GM19025 (cell line): Measurements from ENCODE around the gene TAOK3.
"Not testable (repeated sequence)": the region's sequence is repeated elsewhere in the genome, so short reads cannot be mapped to it uniquely, and the experiment has no call there.

Source experiments
- ATAC-seq: cut with Tn5 transposase; IDR thresholded peaks from one replicate; pipeline ENCODE4 v1.9.1; 2021; ENCODE audit warnings: mild to moderate bottlenecking, low read depth, moderate library complexity; ENCODE audit not compliant: unreplicated experiment

Gene TAOK3

DNA sequence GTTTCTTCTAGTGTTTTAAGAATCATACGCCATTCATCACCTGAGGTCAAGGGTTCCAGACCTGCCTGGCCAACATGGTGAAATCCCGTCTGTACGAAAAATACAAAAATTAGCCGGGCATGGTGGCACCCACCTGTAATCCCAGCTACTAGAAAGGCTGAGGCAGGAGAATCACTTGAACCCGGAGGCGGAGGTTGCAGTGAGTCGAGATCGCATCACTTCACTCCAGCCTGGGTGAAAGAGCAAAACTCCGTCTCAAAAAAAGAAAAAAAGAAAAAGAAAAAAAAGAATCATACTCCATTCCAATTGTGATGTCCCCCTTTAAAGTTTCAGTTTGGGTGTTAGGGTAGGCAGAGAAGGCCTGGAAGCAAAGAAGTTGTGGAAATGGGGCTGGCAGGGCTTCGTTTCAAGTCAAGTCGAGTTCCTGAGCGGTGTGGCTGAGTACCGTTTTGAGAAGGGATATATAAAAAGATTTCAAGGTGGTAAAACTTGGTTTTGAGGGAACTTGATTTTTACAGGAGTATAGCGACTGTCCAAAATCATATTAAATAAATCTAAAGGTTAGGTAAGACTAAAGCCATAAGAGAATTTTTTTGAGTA lies 1.5 kb upstream of the TAOK3 start:
- no peak for ATAC-seq

DNA sequence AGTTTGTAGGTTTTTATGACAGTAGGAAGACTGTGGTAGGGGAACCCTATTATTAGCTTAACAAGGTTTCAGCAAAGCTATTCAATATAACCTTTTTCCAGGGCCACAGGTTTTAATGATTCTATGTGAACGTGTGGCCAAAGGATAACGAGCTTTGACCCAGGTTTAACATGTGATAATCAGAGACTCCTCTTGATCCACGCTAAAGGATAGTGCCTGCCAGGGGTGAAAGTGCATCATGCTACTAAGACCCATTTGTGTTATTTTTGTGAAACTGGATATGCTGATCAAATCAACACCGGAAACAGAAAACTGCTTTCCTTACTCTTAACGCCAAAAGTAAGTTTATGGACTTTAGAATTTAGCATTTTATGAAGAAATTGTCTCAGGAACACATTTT lies 909 bp upstream of the TAOK3 start:
- ATAC-seq = no peak

DNA sequence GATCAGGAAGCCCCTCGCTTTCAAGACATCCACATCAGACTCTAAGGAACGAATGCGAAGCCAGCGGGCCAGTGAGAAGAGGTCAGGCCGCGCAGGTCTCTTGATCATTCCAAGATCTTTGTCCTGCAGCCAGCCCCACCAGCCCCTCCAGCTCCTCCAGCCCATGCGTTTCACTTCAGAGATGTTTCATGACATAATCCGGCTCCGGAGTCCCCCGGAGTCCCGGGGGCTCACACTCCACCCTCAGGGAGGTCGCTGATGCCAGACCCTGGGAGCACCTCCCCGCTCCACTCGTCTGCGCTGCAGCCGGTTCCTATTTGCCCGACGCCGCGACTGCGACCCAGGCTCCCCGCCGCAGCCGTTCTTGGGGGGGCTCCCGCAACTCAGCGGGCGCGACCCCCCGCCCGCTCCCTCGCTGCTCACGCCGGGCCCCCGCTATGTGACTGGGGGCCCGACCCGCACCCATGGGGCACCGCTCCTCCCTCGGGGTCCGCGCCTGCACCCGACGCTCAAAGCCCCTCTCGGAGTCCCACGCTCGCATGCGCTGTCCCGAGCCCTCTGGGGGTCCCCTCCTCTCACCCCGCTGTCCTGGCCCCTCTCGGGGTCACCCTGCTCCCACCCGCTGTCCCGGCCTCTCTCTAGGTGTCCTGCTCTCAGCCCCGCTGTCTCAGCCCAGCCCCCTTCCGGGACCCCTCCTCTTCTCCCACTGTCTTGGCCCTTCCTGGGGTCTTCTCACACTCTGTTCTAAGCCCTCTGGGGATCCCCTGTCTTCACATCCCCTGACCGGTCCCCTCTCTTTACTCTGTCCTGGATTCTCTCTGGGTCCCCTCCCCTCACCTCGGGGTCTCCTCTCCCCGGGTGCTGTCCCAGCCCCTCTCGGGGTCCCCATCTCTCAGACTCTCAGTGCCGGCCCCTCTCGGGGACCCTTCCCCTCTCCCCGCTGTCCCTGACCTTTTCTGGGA lies 1.1 kb downstream of the TAOK3 start:
- ATAC-seq = no peak

DNA sequence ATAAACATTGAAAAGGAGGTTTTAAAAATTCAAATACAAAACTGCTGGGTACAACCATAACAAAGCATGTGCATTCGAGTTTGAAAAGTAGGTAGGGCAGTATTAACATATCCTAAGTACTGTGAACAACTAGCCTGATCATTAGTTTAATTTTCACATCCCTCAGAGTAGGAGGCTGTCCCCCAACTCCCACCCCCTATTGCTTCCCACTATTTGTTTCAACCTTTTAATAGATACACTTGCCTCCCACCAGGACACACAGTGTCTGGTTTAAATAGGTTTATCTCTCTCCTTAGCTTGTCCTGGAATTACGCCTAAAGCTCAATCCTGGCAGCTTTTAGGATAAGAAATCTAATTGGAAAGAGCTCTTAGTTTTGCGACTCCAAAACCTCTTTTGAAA lies 2.1 kb downstream of the TAOK3 start:
- no peak for ATAC-seq

DNA sequence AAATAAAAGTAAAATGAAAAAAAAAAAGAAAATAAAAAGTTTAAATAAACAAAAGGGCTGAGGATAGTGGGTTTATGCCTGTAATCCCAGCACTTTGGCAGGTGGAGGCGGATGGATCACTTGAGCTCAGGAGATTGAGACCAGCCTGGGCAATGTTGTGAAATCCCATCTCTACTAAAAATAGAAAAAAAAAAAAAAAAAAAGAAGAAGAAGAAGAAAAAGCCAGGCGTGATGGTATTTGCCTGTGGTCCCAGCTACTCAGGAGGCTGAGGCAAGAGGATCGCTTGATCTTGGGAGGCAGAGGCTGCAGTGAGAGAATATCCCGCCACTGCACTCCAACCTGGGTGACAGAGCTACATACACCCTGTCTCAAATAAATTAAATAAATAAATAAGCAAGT lies 3.9 kb downstream of the TAOK3 start:
- no peak for ATAC-seq

DNA sequence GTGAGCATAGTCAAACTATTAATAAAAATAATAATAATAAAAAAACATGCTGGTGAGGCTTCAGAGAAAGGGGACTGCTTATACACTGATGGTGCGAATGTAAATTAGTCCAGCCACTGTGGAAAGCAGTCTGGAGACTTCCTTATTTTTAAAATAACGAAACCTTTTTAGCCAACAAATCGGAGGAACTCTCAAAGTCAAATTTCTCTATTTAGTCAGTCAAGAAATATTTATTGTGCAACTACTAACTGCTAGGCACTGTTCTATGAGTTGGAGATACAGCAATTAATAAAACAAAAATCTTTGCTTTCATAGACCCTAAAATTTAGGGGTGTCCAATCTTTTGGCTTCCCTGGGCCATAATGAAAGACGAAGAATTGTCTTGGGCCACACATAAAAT lies 10.8 kb downstream of the TAOK3 start:
- no peak for ATAC-seq

DNA sequence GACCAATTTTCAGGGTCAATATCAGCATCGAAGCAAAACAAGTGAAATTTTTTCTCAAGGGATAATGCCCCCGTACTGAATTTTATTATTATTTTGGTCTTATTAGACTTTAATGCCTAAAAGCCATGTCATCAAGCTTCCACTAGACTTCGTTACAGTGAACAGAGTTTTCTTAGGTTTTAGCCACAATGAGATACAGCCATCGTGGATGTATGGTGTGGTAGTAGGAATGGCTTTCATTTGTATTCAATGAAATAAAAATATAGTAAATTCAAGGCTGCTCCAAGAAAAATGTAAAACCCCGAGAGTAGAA lies 11.7 kb downstream of the TAOK3 start:
- no peak for ATAC-seq

DNA sequence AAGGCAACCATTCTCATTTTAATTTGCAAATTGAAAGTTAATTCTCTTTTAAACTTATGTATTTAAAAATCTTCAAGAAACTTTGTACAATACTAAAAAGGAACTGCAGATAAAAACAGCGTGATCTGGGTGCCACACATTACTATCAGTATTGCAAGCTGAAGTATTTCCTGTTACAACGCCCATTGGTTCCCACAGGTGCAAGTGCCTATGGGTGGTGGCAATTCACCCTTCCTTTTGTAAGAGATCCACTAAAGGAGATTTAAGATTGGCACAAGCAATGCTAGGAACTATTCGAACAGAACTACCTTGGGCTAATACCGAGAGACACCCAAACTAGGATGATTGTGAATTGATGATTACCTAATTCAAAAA lies 13.2 kb downstream of the TAOK3 start:
- no peak for ATAC-seq

DNA sequence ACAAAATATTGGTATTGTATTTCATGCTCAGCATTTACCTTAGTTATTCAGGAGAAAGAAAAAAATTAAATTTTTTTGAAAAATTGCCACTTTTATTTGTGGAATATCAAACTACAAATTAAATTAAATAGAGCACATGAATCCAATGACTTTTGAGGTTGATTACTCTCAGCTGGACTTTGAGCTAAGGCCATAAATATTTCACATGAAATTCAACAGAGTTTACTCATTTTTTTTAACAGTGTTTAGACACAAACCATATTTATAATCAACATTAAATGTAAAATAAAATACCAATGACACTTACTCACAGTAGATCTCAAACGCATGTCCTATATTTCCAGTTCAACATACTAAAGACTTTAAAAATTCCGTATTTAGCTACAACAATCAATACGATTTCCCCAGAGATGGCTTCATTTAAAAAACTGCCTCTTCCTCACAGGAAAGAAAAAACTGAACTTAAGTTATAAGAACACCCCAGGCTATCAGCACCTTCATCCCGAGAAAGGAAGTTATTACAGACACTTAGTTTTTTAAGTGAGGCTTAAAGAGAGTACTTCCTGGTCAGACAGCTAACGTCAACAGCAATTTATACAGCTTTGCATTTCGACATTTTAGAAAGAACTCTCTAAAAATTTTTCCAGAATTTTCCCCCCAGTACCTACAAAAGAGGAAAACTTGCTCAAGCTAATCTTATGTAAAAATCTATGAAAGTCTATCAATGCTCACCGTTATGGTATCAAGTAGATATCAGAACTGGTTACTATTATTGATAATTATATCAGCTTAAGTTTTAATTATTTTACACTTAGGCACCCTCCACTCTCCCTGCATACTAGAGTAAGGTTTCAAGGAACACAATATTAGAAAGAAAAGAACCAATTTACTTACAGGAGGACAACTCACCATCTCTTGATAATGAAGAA lies 13.8 kb downstream of the TAOK3 start:
- no peak for ATAC-seq

DNA sequence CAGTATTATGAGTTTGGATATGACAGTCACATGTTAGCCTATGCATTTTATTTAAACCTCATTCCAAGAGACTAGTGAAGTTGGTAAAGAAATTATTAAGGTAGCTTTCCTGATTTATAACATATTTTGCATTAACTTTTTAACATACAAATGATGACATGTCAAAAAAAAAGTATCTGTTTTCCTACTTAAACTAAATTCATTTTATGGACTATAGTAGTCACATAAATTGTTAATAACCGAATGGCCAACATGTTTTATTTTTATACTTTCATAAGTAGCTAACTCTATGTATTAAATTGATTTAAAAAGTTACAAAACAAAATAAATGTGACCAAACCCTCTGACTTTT lies 14.7 kb downstream of the TAOK3 start:
- ATAC-seq = no peak

DNA sequence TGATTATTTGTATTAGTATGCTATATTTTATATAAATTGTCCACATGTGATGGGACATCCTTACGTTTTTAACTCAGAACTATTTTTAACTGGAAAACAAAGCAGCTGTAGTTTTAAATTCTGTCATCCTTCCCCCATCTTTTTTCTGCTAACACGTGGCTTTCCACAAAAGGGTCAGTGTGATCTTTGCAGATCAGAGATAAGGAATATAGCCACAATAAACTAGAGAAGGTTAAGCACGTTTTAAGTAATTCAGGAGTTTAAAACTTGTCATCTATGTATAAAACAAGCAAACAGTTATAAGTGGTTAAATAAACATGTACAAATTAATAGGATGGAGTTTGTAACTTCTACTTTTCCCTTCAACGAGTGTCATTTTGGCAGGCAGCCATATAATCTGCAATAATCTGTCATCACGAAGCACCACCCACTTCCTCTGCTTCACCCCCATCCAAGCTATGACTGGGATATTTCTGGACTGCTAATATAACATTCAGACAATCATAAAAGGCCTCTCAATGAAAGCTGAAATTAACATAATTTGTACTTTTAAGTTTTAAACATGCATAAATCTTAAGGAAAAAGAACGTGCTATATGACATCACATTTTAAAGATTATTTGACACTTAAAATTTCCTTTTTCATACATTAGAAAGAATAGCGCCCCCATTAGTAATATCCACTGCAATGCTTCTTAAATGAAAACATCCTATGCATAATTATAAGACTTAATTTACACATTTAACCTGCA lies 15.3 kb downstream of the TAOK3 start:
- no peak for ATAC-seq

DNA sequence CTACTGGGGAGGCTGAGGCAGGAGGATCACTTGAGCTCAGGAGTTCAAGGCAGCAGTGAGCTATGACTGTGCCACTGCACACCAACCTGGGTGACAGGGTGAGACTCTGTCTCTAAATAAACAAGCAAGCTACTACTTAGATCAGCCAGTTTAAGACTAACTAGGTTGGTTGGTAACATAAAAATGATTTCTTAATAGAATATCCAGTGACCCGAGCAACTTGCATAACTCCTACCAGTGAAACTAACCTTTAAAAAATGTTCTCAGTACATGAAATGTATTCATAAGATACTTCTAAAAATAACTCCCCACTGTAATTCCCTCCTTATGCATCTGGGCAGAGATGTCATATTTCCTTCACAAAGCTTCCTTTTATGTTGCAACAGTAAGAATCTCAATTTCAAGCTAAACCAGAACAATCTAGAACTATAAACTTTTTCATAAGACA lies 15.9 kb downstream of the TAOK3 start:
- no peak for ATAC-seq

DNA sequence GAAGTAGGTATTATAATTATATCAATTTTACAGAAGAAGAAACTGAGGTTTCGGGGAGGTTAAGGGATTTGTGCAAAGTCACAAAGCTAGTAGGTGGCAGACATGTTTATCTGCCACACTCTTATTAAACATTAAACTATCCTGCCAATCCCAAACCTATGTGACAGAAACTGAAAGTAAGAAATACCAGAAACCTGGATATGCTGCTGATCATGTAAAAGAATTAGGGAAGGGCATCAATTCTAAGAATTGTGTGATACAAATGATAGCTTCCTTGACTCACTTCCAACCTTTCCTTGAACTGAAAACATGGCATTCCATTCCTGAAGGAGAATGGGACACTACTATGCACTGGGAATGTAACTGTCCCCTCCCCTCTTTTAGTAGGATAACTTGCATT lies 16.9 kb downstream of the TAOK3 start:
- no peak for ATAC-seq

DNA sequence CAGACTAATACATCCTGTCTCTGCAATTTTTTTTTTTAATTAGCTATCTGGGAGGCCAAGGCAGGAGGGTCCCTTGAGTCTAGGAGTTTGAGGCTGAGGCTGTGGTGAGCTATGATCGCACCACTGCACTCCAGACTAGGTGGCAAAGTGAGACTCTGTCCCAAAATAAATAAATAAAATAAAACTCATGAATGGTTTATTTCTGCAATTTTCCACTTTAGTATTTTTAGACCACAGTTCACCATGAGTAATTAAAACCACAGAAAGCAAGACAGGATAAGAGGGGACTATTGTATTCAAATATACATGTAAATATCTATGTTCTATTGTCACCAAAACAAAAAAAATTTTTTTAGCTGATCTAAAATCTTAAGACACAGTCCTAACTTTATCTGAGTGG lies 17.8 kb downstream of the TAOK3 start:
- no peak for ATAC-seq

DNA sequence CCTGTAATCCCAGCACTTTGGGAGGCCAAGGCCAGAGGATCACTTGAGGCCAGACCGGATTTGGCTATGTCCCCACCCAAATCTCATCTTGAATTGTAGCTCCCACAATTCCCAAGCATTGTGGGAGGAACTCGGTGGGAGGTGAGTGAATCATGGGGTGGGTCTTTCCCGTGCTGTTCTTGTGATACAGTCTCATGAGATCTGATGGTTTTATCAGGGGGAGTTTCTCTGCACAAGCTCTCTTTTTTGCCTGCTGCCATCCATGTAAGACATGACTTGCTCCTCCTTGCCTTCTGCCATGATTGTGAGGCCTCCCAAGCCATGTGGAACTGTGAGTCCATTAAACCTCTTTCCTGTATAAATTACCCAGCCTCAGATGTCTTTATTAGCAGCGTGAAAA lies 18.2 kb downstream of the TAOK3 start:
- ATAC-seq = not testable (repeated sequence)

DNA sequence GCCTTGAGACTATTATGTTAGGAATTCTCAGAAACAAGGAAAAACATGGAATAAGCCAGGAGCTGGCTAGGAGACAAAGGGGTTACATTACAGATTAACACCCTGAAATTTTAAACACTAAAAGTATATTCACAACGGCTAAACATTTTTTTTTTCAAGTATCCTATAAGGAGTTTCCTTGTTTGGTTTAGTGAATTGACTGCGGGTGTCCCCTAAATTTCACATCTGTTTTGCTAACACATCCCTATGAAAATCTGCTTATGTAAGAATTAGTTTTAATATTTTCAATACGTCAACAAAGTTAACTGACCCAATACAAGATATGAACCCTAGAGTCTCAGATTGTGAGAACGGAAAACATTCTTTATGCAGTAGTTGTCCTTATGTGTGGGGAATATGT lies 19.0 kb downstream of the TAOK3 start:
- ATAC-seq = no peak

DNA sequence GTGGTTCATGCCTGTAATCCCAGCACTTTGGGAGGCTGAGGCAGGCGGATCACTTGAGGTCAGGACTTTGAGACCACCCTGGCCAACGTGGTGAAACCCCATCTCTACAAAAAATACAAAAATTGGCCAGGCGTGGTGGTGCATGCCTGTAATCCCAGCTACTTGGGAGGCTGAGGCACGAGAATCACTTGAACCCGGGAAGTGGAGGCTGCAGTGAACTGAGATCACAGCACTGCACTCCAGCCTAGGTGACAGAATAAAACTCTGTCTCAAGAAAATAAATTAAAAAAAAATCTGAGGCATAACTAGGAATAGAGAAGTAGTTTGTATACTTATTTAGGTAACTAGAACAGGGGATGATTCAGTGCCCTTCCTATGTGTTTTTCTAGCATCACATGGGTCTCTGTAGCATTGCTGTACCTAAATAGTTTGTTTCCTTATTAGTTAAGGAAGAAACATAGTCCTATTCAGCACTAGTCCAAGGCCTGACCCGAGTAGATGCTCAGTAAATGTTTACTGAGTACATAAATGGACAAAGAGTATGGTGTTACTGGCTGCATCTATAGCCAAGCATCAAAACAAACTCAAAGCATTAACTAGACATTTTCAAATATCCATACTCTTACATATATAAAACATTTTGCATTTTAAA lies 21.7 kb downstream of the TAOK3 start:
- ATAC-seq = no peak

DNA sequence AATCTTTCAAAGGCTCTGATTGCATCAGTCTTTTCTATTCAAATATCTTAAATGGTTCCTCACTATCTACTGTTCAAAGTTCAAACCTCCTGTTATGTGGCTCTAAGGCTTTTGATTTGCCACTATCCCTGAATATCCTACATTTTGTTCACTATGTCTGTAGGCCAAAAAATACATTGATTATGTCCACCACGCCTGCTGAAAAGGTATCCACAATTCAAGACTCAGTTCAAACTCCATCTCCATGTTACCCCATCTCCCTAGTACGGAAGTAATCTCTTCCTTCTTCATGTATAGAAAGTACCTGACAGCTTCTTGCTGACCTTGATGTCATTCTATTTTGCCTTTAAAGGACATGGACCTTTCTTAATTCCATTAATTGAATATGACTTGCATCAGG lies 24.8 kb downstream of the TAOK3 start:
- no peak for ATAC-seq

DNA sequence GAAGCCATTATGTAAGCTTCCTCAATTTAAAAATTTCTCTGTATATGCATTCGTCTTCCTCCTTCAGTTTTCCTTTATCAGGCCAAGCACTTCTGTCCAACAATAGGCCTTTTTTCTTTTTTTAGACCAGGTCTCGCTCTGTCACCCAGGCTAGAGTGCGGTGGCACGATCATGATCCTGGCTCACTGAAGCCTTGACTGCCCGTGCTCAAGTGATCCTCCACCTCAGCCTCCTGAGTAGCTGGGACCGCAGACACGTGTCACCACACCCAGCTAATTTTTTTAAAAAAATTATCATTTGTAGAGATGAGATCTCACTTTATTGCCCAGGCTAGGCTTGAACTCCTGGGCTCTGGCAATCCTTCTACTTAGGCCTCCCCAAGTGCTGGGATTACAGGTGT lies 25.8 kb downstream of the TAOK3 start:
- ATAC-seq = no peak

DNA sequence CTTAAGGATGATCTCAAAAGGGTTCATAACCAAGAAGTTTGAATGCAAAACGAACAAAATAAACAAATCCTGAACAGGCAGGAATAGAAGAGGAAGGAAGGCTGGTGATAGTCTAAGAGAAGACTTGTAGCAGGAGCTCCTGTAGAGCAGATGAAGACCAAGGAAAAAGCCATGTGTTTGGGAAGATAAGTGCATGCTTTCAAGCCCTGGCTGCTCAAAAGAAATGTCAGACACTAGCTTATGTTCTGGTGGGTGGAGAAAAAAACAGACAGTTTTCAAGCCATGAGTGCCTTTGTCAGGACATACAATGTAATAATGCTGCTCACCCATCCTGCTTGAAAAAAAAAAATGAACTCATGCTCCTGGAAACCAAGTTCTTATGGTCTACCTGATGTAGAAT lies 27.4 kb downstream of the TAOK3 start:
- ATAC-seq = no peak
